ENCODE measurements around the gene TRIM71. TPM values are rescaled to one million over a fixed set of nuclear protein-coding genes. Genes with fewer than 3 reads are reported as not detected.
"Not testable (repeated sequence)": the region's sequence is repeated elsewhere in the genome, so short reads cannot be mapped to it uniquely, and the experiment has no call there.

TRIM71 gene
- total RNA-seq, 1 donor from 2014 or later = 74.0 TPM

GRCh38 chr3:32822609-32823498 lies 5.1 kb downstream of the TRIM71 start:
- H3K27me3 Mint-ChIP-seq (ENCODE audit: unreplicated experiment) = peaks cover 13% of the 10 kb centered on the region
- peak overlapping the region; percentile 87 for H3K4me3 Mint-ChIP-seq (ENCODE audit: unreplicated experiment)
- peaks cover 54% of the 10 kb centered on the region for H3K4me1 Mint-ChIP-seq (ENCODE audit: unreplicated experiment)
- TF ChIP-seq, protein P1, sequence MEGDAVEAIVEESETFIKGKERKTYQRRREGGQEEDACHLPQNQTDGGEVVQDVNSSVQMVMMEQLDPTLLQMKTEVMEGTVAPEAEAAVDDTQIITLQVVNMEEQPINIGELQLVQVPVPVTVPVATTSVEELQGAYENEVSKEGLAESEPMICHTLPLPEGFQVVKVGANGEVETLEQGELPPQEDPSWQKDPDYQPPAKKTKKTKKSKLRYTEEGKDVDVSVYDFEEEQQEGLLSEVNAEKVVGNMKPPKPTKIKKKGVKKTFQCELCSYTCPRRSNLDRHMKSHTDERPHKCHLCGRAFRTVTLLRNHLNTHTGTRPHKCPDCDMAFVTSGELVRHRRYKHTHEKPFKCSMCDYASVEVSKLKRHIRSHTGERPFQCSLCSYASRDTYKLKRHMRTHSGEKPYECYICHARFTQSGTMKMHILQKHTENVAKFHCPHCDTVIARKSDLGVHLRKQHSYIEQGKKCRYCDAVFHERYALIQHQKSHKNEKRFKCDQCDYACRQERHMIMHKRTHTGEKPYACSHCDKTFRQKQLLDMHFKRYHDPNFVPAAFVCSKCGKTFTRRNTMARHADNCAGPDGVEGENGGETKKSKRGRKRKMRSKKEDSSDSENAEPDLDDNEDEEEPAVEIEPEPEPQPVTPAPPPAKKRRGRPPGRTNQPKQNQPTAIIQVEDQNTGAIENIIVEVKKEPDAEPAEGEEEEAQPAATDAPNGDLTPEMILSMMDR (IDR thresholded peaks at IDR 0.05; ENCODE audit: unreplicated experiment) = no peak
- no peak overlapping the region for H3K27ac Mint-ChIP-seq (ENCODE audit: unreplicated experiment)
- H3K9me3 Mint-ChIP-seq (ENCODE audit: unreplicated experiment) = no peaks in the 10 kb centered on the region
- peaks cover 21% of the 10 kb centered on the region for H3K36me3 Mint-ChIP-seq (ENCODE audit: low read depth, unreplicated experiment)
- no peak for DNase-seq (ENCODE audit: low spot score)

DNA sequence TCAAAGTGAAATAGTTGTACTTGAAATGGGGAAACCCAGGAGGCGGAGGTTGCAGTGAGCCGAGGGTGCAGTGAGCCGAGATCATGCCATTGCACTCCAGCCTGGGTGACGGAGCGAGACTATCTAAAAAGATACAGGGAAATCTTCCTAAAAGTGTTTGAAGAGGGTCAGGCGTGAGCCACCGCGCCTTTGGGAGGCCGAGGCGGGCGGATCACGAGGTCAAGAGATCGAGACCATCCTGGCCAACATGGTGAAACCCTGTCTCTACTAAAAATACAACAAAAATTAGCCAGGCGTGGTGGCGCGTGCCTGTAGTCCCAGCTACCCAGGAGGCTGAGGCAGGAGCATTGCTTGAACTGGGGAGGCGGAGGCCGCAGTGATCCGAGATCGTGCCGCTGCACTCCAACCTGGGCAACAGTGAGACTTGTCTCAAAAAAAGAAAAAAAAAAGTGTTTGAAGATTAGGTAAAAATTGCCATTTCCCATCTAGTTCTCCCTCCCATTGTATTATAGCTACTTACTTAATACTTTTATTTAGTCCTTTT lies 5.9 kb downstream of the TRIM71 start:
- Mint-ChIP-seq H3K4me3 (ENCODE audit: unreplicated experiment) (peak overlapping the region; percentile 87), H3K36me3 (ENCODE audit: low read depth, unreplicated experiment) (peaks cover 21% of the 10 kb centered on the region), H3K27me3 (ENCODE audit: unreplicated experiment) (peaks cover 13% of the 10 kb centered on the region), H3K4me1 (ENCODE audit: unreplicated experiment) (peaks cover 56% of the 10 kb centered on the region)
- H3K9me3 Mint-ChIP-seq (ENCODE audit: unreplicated experiment); H3K27ac Mint-ChIP-seq (ENCODE audit: unreplicated experiment); DNase-seq (ENCODE audit: low spot score): not testable (repeated sequence)

GRCh38 chr3:32825601-32826375 lies 8.0 kb downstream of the TRIM71 start:
- Mint-ChIP-seq H3K27ac (ENCODE audit: unreplicated experiment) (no peak overlapping the region), H3K36me3 (ENCODE audit: low read depth, unreplicated experiment) (peaks cover 4% of the 10 kb centered on the region), H3K4me3 (ENCODE audit: unreplicated experiment) (no peak overlapping the region), H3K4me1 (ENCODE audit: unreplicated experiment) (peaks cover 50% of the 10 kb centered on the region), H3K27me3 (ENCODE audit: unreplicated experiment) (peaks cover 4% of the 10 kb centered on the region), H3K9me3 (ENCODE audit: unreplicated experiment) (no peaks in the 10 kb centered on the region)
- TF ChIP-seq, protein P1 (IDR thresholded peaks at IDR 0.05; ENCODE audit: unreplicated experiment) = no peak
- DNase-seq (ENCODE audit: low spot score) = no peak

DNA sequence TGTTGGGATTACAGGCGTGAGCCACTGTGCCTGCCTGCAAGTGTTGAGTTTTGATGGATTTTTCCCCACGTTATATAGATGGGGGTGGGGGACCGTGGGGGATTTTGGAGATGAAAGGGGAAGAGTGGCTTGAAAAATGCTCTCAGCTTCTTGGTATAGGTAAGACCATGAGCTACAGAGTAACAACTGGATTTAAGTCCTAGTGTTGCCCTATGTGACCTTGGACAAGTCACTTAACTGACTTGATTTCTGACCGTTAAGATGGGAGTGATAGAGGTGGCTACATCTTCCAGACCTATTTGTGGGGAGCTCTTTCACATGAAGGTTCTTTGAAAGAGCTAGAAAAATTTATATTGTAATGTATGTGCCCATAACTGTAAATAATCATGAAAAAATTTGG lies 13.3 kb downstream of the TRIM71 start:
- H3K9me3 Mint-ChIP-seq (ENCODE audit: unreplicated experiment) = no peaks in the 10 kb centered on the region
- TF ChIP-seq, protein P1 (IDR thresholded peaks at IDR 0.05; ENCODE audit: unreplicated experiment) = no peak
- no peak overlapping the region for H3K27ac Mint-ChIP-seq (ENCODE audit: unreplicated experiment)
- H3K4me3 Mint-ChIP-seq (ENCODE audit: unreplicated experiment) = no peak overlapping the region
- H3K36me3 Mint-ChIP-seq (ENCODE audit: low read depth, unreplicated experiment) = peaks cover 3% of the 10 kb centered on the region
- no peak for DNase-seq (ENCODE audit: low spot score)
- H3K27me3 Mint-ChIP-seq (ENCODE audit: unreplicated experiment) = peaks cover 4% of the 10 kb centered on the region
- peaks cover 44% of the 10 kb centered on the region for H3K4me1 Mint-ChIP-seq (ENCODE audit: unreplicated experiment)

- DNase-seq (ENCODE audit: low spot score) = no peak
- no peaks in the 10 kb centered on the region for H3K9me3 Mint-ChIP-seq (ENCODE audit: unreplicated experiment)
- H3K27me3 Mint-ChIP-seq (ENCODE audit: unreplicated experiment) = peaks cover 8% of the 10 kb centered on the region
- peak overlapping the region; percentile 11 for H3K4me3 Mint-ChIP-seq (ENCODE audit: unreplicated experiment)
- H3K27ac Mint-ChIP-seq (ENCODE audit: unreplicated experiment) = no peak overlapping the region
- TF ChIP-seq, protein P1 (IDR thresholded peaks at IDR 0.05; ENCODE audit: unreplicated experiment) = no peak
- H3K36me3 Mint-ChIP-seq (ENCODE audit: low read depth, unreplicated experiment) = peaks cover 3% of the 10 kb centered on the region
- H3K4me1 Mint-ChIP-seq (ENCODE audit: unreplicated experiment) = peaks cover 51% of the 10 kb centered on the region
These were observed 14.0 kb downstream of the TRIM71 start for GRCh38 chr3:32831791-32832190.
